Measurements from ENCODE around the gene TFIP11.

The TFIP11 gene

DNA sequence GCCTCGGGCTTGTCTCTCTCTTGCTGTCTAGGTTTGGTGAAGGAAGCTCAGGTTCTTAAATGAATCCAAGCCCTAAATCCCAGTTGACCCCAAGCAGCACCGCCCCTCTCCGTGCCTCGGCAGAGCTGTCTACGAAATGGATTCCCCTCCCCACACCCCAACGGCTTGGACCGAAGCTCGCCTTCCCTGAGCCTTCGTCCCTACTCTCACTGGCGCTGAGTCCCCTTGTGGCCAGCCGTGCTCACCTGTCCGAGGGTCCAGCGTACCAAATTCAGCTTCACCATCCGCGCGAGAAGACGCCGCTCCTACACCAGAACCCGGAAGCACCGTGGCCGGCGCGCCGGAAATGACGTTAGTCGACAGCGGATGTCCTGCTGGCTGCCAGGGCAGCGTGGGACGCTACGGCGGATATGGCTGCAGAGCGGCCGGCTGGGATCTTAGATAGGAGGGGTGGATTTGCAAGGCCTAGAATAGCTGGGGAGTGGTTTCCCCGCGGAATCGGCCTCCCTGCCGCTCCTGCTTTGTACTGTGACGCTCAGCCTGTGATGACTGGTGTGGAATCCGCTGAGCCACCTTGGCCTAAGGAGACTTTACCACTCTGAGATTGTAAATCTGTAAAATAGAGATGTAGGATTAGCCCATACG lies at the start of gene TFIP11:
Gene TFIP11 (minus strand): TSS at position 325 of the 645 bp plus-strand sequence. CDS start 2,201 bp downstream, outside the sequence.
- in situ Hi-C loops (cut with MboI; ENCODE audit: low sequenced_read_pairs), result no loop called here

DNA sequence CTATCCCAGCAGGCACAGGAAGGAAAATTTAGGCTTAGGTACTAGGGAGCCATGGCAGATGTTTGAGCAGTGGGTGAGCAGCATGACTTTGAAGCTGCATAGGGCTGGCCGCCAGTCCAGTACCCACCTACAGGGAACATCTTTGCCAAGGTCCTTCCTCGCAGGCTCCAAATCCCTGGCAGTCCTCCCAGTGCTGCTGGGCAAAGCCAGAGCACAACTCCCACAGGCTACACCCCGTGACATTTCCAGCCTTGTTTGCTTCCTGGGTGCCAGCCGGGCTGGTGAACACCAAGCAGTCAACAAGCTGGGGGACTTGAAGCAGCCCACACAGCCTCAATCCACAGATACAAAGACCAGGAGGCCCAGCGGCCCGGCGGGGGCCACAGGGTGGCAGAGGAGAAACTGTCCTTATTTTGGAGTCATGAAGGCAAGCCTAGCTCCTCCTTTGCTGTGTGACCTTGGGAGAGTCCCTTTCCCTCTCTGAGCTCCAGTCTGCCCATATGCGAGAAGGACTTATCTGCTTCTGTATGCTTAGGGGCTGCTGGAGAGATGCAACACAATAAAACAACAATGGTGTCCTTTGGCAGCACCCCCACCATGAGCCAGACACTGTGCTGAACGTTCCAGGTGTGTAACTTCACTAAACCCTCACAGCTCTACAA lies 49.6 kb upstream of the TFIP11 start:
- in situ Hi-C loops (cut with MboI; ENCODE audit: low sequenced_read_pairs), result no loop called here

DNA sequence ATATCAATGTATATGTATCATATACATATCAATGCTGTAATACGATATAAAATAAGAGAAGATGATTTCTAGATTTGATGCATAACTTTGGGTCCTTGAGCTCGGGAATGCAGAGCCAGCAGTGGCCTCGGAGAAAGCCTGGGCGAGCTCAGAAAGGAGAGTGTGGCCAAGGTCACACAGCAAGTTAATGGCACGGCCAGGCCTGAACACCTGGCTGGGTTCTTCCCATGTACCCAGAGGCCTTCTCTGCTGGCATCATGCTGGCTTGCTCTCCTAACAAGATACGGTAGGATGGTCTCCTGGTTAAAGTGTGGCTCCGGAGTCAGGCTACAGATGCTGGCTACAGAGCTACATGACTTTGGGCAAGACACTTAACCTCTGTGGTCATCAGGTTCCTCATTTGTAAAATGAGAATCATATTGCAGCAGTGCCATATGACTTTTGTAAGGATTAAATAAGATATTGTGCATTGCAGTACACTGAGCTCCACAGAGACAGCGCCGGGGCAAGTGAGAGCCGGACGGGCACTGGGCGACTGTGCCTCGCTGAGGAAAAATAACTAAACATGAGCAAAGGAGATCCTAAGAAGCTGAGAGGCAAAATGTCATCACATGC lies 47.8 kb upstream of the TFIP11 start:
- in situ Hi-C loops (cut with MboI; ENCODE audit: low sequenced_read_pairs), result no loop called here

DNA sequence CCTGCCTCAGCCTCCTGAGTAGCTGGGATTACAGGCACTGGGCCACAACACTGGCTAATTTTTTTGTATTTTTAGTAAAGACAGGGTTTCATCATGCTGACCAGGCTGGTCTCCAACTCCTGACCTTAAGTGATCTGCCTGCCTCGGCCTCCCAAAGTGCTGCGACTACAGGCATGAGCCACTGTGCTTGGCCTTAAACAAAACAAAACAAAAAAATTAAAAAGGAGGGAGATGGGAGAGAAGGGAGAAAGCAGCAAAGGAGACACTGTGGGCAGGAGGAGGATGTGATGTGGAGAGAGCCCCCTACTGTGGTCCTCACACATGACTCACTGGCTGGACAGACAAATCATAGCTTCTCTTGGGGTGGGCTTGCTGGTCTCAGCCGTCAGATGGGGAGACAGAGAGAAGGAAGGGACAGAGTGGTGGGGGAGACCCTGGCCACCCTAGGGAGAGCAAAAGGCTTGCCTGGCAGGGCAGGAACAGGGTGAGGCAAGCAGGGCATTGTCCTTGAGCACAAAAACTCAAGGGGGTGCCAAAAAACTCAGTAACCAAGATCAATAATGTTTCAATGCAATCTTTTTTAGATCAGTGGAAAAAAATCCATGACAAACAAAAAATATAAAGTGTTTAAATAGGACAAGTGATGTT lies 46.1 kb upstream of the TFIP11 start:
- in situ Hi-C loops (cut with MboI; ENCODE audit: low sequenced_read_pairs), result no loop called here

DNA sequence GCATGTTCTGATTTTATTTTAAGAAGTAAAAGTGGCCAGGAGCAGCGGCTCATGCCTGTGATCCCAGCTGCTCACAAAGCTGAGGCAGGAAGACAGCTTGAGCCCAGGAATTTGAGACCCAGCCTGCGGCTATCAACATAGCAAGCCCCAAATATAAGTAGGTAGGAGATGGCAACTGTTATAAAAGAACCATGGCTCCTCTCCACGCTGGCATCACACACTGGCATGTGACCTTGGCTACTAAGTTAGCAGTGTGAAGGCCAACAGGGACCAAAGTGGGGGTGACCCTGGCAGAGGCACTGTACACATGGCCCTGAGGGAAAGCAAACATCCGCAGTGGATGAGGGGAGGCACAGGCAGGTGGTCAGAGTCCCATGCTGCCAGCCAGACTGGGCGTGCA lies 44.6 kb upstream of the TFIP11 start:
- in situ Hi-C loops (cut with MboI; ENCODE audit: low sequenced_read_pairs), result no loop called here

DNA sequence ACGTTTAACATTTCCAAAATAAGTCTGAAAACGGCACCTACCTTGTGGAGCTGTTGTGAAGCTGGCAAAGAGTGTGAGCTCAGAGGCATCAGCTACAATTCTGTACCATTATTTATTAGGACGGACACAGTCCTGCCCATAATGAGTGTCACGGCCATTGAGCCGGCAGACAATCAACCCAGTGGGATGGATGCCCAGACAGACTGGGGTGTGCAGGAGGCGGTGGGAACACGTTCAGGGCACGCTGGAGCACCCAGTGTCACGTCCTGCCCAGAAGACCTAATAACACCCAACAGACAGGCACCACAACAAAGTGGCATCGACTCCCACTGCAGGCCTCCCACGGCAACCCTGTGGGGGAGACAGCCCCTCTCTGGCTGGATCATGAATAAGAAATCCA lies 43.2 kb upstream of the TFIP11 start:
- in situ Hi-C loops (cut with MboI; ENCODE audit: low sequenced_read_pairs), result no loop called here

DNA sequence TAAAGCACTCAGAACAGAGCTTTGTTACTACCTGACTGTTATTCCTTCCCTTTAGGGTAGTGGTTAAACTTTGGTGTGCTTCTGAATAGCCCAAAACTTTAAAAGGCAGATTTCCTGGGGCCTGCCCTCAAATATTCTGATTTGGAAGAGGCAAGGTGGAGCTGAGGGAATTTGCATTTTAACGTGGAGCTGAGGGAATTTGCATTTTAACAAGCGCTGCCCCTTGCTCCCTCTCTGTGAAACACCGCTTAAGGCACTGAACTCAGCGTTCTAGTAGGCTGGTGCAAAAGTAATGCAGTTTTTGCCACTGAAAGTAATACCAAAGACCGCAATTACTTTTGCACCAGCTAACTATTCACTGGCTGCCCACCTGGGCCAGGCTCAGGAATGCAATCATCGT lies 42.7 kb upstream of the TFIP11 start:
- in situ Hi-C loops (cut with MboI; ENCODE audit: low sequenced_read_pairs), result no loop called here

DNA sequence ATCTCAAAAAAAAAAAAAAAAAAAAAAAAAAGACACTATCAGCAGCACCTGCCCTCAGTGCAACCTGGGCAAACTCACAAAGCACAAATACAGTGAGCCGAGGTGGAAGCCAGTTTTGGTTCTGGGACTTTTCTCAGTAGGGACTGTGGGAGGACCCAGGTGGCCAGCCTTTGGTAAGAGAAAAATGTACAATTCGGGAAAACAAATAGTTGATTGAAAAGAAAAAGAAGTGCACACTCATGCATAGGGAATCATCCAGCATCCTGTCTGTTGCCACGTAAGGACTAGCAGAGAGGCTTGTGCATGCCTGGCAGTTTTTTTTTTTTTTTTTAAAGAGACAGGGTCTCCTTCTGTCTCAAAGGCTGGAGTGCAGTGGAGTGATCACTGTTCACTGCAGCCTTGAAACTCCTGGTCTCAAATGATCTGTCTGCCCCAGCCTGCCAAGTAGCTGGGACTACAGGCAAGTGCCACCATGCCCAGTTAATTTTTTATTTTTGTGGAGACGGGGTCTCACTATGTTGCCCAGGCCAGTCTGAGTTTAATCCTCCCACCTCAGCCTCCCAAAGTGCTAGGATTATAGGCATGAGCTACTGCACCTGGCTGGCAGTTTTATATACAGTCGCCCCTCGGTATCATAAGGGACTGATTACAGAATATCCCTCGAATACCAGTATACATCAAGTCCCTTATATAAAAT lies 40.9 kb upstream of the TFIP11 start:
- in situ Hi-C loops (cut with MboI; ENCODE audit: low sequenced_read_pairs), result no loop called here

DNA sequence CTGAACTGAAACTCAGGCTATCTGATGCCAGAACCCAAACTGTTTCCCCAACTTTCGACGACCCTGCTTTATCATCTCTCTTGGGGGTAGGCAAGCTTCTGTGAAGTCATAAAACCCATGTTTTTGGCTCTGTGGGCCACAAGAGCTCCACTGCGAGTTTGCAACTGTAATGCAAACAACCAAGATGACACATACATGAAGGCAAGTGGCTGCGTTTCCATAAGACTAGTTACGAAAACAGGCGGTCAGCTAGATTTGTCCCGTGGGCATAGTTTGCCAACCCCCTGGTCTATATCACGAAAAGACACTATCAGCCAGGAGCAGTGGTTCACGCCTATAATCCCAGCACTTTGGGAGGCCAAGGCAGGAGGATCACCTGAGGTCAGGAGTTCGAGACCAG lies 40.2 kb upstream of the TFIP11 start:
- in situ Hi-C loops (cut with MboI; ENCODE audit: low sequenced_read_pairs), result no loop called here

DNA sequence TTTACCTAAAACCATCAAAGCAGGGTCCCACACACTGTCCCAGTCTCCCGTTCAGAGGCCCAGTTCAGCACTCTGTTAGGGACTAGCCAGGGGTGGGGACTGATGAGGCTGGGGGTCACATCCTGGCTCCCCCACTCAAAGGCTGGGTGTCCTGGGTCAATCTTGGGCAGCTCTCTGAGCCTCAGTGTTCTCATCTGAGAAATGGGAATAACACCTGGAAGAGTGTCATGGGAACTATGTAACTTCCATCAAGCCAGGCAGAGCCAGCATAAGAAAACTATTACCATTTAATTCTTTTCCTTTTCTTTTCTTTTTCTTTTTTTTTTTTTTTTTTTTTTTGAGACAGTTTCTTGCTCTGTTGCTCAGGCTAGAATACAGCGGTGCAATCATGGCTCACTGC lies 39.3 kb upstream of the TFIP11 start:
- in situ Hi-C loops (cut with MboI; ENCODE audit: low sequenced_read_pairs), result no loop called here

DNA sequence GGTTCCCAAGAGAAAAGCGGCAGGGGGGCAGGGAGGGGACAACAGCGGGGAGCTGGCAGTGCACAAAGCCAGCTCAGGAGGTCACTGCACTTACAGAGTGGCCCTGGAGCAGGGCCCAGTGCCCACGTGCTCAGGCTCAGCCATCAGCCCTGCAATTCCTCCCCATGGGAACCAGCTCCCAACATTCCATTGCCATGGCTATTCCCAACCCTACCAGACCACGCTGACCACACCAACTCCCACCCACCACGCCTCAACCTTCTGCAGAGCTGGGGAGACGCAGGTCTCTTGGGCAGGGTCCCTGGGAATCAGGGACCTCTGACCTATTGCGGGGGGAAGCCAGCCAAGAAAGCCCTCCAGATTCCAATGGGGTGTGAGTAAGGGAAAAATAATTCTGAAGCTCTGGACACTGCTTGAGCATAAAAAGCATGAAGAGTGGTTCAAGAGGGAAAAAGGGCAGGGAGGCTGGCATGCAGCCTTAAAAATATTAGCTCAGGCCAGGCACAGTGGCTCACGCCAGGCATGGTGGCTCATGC lies 38.3 kb upstream of the TFIP11 start:
- in situ Hi-C loops (cut with MboI; ENCODE audit: low sequenced_read_pairs), result no loop called here

DNA sequence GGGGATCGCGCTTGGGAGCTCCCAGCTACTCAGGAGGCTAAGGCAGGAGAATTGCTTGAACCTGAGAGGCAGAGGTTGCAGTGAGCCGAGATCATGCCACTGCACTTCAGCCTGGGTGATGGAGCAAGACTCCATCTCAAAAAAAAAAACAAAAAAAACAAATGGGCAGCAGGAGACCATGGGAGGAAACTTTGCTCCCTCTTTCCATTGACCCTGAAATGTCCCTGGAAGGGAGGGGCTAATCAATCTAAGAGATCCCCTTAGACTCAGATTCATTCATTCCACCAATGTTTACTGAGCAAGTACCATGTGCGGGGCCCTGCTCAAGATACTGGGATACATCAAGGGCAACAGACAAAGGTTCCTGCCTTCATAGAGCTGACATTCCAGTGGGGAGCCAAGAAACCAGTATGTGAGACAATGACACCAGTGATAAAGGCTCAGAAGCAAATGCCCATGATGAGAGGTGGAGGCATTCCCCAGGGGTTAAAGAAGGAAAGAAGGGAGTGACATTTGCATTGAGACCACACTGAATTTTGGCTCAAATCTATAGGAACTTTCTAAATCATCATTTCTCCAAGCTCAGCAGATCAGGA lies 37.7 kb upstream of the TFIP11 start:
- in situ Hi-C loops (cut with MboI; ENCODE audit: low sequenced_read_pairs), result no loop called here

DNA sequence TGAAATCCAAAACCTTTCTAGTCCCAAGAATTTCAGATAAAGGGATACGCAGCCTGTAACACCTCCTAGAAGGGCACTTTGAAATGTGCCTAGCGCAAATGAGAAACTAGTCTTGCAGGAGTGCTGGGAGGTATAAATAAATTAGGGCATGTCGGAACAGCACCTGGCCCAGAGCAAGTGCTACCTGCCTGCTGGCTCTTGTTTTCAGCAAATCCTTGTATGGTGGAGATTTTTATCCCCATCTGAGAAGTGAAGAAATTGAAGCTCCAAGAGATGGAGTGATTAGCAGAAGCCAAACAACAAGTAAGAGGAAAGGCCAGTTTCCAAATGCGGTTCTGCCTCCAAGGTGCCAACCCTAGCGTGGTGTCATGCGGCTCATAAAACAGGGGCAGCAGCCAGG lies 36.7 kb upstream of the TFIP11 start:
- in situ Hi-C loops (cut with MboI; ENCODE audit: low sequenced_read_pairs), result no loop called here

DNA sequence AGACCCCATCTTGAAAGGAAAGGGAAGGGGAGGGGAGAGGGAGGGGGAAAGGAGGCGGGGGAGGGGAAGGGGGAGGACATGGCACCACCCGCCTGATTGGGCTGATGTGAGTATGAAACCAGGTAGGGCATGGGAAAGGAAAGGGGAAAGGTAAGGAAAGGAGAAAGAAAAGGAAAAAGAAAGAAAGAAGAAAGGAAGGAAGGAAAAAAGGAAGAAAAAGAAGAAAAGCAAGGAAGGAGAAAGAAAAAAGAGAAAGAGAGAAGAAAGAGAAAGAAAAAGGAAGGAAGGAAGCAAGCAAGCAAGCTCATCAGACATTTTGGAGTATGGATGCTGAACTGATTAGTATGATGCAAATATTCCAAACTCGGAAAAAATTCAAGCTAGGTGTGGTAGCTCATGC lies 36.0 kb upstream of the TFIP11 start:
- in situ Hi-C loops (cut with MboI; ENCODE audit: low sequenced_read_pairs), result no loop called here

DNA sequence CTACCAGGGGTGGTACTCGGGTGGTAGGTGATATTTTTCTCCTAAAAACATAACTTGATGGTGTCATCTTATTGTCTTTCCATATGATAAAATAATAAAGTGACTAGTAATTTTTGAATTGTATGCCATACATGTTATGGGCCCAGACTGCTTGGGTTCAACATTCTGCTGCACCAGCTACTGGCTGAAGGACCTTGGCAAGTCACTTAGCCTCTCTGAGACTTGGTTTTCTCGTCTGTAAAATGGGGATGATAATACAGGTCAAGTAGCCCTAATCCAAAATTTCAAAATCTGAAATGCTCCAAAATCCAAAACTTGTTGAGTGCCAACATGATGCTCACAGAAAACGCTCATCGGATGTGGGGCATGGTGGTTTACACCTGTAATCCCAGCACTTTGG lies 35.6 kb upstream of the TFIP11 start:
- in situ Hi-C loops (cut with MboI; ENCODE audit: low sequenced_read_pairs), result no loop called here

DNA sequence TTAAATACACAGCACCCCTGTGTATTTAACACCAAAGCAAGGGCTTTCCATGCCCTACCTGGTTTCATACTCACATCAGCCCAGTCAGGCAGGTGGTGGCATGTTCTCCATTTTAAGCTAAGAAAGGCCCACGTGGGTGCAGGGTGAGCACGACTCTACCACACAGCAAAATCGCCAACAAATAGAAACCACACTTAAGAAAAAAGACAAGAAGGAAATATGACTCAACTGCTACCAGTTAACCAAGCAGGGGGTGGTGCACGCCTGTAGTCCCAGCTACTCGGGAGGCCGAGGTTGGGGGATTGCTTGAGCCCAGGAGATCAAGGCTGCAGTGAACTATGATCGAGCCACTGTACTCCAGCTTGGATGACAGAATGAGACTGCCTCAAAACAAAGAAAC lies 35.2 kb upstream of the TFIP11 start:
- in situ Hi-C loops (cut with MboI; ENCODE audit: low sequenced_read_pairs), result no loop called here

DNA sequence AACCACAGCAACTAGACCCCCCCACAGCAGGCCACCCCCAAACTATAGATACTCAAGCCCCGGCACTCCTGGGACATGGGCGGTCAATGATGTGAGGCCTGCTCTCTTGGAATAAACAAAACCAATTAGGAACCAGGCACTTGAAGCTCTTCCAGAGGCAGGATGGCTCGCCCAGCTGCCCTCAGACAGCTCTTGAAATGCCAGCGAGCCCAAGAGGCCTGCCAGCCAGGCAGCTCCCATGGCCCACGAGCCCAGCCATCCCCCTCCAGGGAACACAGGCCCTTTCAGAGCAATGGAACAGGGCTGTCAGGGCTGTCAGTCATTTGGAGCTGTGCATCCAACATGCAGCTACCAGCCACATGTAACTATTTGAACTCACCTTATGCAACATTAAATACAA lies 34.0 kb upstream of the TFIP11 start:
- in situ Hi-C loops (cut with MboI; ENCODE audit: low sequenced_read_pairs), result no loop called here

DNA sequence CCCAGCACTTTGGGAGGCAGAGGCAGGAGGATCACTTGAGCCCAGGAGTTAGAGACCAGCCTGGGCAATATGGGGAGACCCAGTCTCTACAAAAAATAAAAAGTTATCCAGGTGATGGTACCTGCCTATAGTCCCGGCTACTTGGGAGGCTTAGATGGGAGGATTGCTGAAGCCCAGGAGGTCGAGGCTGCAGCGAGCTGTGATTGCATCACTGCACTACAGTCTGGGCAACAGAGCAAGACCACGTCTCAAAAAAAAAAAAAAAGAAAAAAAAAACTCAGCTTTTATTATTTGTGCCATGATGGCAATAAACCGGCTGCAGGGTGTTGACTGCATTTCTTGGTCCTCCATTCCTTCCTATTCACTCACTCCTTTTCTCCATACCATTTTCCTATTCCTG lies 33.6 kb upstream of the TFIP11 start:
- in situ Hi-C loops (cut with MboI; ENCODE audit: low sequenced_read_pairs), result no loop called here

DNA sequence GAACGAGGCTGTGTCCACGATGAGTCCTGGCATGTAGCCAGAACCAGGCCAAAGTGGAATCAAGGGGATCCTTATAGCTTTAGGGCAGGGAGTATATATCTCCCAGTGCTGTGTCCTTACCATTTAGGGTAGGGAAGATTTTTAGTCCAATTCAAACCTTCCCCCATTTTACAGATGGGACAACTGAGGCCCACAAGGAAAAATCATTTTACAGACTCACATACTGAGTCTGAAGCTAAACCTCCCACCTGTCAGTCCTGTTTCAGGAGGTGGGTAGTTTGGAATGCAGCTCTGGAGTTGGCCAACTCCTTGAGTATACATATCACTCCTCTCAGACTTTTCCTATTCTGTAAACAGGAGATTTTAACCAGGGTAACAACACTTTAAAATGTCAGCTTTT lies 33.1 kb upstream of the TFIP11 start:
- in situ Hi-C loops (cut with MboI; ENCODE audit: low sequenced_read_pairs), result no loop called here

DNA sequence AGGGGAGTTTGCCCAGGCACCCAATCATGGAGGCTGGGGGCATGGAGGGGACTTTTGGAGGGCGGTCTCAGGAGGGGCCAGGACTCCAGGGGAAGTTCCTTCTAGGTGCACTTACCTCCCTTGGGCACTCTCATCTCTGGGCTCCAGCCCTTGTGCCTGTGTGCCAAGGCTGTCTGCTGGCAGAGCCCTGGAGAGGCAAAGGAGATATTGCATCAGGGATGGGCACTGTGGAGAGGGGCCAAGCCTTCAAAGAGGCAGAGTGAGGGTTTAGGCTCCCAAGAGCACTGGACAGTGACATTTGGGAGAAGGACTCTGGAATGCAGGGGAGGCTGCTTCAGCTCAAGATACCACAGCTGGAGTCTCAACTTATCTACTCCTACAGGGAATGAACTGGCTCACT lies 32.2 kb upstream of the TFIP11 start:
- in situ Hi-C loops (cut with MboI; ENCODE audit: low sequenced_read_pairs), result no loop called here

DNA sequence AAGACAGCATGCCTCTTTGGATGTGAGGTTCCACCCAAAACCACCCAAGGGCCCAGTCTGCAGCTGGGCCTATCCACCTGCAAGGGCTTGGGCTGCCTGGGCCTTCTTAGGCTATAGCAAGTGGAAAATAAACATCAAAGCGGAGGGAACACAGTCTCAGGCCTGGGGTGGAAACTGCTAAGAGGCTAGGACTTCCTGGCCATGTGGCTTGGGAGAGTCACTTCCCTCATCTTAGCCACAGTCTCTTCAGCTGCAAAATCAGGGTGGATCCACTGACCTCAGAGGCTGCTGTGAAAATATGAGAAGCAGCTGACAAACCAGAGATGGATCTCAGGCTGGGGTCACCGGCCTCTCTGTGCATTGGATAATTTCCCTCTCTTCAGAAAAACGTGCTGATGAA lies 30.6 kb upstream of the TFIP11 start:
- in situ Hi-C loops (cut with MboI; ENCODE audit: low sequenced_read_pairs), result no loop called here

Data from HL-60/S4 treated with phorbol 12-myristate 13-acetate at 8.2 ng/mL for 4 days and 3 days (cell line).